Bone marrow (tissue), 2 donors: ENCODE results near the gene PLCH1.

ENCODE experiments used
- DNase-seq, 2 donors: peaks; one replicate each; lab custom pipeline; 2025; lab: John Stamatoyannopoulos, UW

Gene PLCH1

DNA sequence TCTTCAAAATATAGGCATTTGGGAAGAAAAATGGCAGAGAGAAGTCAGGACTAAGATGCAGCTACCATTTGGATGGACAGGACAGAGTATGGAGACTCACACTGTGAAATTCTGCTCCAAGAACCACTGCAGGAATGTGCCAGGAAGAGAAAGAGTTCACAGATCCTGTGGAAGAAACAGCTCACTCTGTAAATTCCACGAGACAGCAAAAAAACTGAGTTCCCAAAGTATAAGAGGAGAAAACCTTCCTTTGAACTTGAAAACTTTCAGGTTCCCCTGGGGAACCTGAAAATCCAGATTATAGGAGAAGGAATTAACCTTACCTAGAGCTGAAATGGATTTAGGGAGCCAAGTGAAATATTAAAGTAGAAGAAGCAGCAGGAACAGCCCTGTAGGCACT lies 137.1 kb downstream of the PLCH1 start:
- no peak for DNase-seq

DNA sequence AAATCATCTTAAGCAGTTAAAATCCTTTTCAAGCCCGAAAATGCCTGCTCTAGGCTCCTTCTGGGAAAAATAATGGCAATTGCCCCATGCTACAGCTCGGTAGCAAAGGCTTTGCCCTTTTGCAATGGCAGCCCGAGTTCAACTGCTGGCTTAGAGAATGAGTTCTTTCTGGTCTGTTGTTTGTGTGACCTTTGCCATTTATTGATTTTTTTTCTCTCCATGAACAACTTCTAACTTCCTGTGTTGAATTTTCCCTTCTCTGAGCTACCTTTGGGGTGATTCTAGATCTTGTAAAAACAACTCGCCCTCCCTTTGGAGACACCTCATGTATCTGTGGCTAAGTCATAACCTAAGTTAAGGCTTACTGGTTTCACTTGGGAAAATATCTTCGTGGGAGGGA lies 139.3 kb downstream of the PLCH1 start:
- DNase-seq: no peak

DNA sequence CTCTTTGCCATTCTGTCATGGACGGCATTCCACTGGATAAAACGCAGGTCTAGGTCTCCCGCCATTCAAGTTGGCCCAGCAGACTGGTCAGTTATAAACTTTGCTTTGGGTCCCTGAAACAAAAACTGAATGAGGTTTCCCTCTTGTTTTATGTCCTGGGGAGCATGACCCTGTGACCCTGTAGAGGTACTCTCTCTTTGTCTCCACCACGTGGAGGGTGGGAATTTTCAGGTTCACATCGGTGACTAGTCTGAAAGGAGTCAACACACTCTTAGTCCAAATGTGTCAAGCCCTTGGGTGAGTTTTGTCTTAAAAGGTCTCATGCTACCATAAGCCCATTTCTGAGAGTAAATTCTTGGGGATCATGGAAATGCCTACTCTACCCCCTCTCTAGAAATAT lies 139.9 kb downstream of the PLCH1 start:
- no peak for DNase-seq

DNA sequence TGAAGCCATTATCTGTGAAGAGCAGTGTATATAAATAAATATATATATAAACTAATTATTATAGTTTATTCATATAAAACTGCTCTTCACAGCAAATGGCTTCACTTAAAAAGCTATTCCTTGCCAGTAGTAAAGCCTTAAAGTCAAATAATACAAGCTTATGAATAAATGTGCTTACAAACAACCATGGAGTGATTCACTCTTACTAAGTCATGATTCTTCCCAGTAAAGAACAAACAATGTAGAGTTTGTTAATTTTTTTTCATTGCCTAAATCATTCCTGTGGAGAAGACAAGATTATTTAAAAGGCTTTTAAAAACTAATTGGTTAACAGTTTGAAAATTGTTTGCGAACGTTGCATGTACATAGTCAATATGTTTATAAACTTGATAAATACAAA lies 140.7 kb downstream of the PLCH1 start:
- no peak for DNase-seq

DNA sequence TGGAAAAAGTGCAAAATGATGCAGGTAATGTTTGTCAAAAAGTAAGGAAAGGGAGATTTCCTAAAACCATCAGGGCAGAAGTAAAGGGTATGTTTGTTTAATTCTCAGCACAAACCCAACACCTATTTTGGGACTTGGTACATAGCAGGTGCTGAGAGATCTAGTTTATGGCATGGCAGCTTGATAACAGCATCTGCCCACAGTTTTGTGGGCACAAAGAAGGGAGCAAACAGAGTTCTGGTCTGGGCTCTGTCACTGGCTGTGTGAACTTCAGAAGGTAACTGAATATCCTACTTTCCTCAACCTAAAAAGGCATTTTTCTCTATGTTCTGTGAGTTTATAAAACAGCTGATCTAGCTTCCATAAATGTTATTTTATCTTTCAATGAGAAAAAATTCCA lies 141.6 kb downstream of the PLCH1 start:
- no peak for DNase-seq

DNA sequence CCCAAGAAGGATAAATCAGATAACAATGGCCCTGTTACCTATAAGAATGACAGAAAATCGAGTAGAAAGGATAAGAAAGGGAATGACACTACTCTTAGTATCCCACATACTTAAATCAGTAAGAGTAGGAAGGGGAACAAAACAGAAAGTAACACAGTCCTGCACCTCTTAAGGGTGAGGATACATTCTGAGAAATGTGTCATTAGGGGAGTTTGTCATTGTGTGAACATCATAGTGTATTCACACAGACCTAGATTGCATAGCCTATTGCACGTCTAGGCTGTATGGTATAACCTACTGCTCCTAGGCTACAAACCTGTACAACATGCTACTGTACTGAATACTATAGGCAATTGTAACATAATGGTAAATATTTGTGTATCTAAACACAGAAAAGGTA lies 142.6 kb downstream of the PLCH1 start:
- no peak for DNase-seq

DNA sequence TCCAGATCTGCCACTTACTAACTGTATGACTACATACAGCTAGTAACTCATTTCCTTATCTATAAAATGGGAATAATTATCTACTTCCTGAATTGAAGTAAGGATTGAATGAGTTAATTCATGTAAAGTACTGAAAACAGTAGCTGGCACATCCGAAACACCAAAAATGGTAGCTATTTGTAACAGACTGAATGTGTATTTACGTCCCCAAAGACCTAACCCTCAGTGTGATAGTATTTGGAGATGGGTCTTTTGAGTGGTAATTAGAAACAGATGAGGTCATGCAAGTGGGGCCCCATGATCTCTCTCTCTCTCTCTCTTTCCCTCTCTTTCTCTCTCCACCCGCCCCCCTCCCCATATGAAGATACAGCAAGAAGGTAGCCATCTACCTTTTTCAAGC lies 146.2 kb downstream of the PLCH1 start:
- DNase-seq: no peak

DNA sequence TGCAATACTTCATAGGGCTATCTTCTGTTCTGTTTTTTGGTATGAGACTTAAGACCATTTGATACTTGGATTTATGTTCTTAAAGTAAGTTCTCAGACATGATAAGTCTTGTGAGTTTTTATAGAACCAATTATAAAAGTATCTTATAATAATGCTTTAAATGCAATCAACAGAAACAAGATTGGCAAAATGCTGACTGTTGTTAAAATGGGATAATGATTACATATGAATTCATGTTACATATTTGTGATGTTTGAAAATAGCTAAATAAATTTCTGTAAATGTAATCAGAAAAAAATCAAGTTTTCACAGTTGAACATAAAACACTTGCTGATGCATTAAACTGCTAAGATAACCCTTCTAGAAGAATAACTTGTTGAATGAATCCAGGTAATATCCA lies 148.3 kb downstream of the PLCH1 start:
- no peak for DNase-seq

DNA sequence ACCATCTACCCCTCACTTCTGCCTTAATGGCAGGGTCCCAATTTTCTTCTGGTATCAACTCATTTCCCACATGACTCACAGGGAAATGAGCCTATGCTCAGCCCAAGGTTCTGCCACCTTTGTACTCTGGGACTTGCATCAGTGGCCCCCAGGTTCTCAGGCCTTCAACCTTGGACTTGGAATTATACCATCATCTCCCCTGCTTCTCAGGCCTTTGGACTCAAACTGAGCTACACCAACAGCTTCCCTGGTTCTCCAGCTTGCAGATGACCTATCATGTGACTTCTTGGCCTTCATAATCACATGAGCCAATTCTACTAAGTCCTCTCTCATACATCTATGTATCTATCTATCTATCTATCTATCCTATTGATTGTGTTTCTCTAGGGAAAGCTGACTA lies 149.5 kb downstream of the PLCH1 start:
- DNase-seq: no peak

DNA sequence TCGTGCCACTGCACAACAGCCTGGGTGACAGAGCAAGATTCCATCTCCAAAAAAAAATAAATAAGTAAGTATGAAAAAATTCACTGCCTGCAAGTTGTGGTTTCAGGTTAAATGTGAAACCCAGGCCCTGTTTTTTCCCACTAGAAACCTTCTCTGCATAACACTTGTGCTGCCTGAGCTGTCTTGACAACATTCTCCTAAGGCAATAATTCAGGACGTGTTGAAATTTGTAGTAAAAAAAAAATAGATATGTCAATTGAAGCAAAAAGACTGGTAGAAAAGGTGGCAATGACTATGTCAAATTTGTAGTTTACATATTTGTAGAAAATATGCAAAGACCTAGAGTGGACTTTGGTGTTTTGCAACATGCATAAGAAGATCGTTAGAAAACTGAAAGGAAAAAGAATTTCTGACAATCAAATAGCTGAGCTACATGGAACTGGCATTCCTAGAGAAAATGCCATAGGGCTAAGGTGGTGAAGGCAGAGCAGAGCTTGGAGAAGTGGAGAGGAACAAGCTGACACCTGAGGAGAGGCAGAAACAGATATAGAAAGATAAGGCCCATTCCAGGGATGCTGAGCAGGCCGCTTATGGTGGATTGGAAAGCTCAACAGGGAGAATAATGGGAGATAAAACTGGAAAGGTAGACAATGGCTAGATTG lies 150.2 kb downstream of the PLCH1 start:
- no peak for DNase-seq

DNA sequence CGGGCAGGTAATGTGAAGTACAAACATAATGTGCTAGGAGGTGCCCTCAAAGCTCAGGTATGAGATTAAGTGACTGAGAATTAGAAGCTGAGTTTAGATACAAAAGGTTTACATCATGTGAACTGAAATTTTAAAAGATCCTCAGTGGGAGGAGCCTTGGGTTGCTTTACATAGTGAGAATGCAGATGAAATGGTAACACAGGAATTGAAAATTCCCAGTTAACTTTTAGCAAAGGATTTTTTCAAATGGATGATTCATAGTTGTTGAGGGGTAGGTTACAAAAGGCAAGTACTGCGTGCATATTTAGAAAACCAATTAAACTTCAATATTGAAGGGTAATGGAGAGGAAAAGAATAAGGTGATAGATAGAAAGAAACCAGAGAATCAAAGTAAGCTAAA lies 157.3 kb downstream of the PLCH1 start:
- no peak for DNase-seq

DNA sequence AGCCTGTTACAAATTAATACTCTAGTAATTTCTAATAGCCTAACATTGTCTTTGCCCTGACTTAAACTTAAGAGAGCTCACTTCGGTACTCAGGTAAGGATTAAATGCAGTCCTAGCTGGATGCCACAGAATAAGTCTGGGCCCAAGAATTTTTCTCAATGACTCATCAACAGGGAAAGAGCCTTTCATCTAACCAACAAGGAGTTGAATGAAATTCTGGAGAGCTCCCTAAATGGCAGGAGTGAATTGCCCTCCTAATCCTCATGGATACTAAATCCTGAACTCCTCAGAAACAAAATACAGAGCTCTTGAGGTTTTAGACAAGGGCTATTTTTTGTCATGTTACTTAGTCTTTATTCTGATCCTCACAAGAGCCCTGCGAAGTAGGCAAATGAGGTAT lies 159.5 kb downstream of the PLCH1 start:
- no peak for DNase-seq

DNA sequence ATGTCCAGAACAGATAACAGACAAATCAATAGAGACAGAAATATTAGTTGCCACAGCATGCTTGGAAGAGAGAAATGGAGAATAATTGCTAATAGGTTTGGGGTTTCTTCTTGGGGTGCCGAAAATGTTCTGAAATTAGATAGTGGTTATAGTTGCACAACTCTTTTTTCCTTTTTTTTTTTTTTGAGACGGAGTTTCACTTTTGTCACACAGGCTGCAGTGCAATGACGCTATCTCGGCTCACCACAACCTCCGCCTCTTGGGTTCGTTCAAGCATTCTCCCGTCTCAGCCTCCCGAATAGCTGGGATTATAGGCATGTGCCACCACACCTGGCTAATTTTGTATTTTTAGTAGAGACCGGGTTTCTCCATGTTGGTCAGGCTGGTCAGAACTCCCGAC lies 163.3 kb downstream of the PLCH1 start:
- DNase-seq: no peak

DNA sequence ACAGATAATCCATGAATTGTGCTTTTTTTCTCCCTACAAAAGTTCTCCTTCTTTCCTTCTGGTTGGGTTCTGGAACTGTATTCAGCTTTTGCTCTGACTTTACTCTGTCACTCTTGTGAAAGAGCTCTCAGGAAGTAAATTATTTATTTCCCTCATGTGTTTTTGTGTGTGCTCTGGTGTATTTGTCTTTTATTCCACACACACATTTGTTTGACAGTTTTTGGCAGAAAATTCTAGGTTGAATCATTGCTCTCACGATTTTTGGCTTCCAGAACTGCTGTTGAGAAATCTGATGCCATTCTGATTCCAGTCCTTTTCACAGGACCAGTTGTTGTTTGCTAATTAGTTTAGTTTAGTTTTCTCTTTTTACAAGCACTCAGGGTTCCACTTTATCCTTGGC lies 172.8 kb downstream of the PLCH1 start:
- no peak for DNase-seq

DNA sequence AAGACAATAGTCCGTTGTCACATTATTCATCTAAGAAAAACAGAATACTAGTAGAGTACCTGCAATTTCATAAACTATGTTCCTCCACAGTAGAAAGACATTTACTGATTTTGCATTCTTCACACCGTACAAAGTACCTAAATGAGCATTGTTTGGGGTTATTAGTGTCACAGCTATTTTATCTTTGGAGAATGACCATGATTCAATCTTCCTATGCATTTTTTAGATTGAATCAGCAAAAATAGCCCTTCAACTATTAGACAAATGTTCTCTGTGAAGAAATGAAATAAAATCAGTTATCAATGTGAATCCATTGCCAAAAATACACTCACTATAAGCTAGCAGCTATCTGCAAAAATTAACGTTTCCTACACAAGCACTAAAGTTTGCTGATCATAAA lies 176.6 kb downstream of the PLCH1 start:
- no peak for DNase-seq

DNA sequence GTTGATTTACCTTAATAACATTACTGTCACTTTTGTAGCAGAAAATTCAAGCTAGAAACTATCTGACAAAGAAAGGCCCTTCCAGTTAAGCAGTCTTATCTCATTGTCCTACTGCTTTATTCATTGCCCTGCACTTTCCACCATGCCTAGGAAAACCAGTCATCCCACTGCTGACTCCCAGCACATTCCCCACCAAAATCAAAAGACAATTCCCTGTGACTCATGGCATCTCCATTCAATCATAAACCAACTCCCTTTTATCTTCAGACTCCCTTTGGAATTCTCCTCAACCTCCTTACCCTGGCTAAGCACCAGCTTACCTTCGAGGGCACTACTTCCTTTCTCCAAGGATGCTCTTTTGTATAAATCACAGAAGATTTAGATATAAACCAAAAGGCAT lies 184.3 kb downstream of the PLCH1 start:
- DNase-seq: no peak

DNA sequence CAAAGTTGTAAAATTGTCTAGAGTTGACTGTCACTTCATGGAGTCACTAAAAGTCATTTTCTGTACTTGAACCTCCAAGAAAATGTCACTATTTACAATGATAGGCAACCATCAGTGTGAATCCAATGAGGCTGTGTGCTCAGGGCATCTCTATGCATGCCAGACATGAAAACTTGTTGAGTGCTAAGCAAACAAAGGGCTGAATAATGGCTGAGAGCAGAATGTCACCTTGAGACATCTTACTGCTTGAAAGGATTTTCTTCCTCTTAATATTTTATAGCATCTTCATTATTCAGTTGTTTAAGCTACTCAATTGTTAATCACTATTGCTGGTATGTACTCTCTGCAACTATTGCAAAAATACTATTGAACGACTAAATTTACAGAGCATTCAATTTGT lies 184.7 kb downstream of the PLCH1 start:
- DNase-seq: no peak

DNA sequence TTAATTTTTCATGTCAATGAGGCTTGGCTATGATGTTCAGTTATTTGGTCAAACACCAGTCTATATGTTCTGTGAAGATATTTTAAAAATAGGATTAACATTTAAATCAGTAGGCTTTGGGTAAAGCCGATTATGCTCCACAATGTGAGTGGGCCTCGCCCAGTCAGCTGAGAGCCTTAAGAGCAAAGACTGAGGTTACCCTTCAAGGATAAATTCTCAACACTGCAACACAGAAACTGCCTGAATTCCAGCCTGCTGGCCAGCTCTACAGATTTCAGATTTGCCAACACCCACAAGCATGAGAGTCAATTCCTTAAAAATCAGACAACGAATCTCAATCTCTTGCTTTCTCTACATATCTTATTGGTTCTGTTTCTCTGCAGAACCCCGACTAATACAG lies 188.3 kb downstream of the PLCH1 start:
- no peak for DNase-seq

DNA sequence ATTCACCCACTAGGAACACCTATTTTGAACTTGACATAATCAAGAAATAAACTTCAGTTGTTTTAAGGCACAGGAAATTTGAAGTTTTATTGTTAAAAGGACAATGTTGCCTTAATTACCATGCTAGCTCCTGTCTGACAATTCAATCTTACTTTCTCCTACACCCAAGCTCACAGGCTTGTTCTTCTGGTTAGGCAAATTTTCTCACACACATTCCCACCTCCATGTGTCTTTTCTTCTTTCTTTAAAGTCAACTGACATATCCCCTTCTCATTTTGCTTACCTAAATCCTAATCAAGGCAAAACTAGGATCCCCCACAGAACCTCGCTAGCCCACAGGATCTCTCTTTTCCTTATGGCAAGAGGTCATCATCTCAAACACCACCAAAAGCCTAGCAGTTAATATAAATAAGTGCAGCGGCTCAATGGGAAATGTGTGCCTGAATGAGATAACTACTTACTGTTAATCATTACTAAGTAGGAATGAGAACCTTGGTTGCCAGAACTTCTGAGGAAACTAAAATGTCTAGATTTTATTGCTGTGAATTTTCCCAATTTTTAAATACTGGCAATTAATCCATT lies 189.3 kb downstream of the PLCH1 start:
- no peak for DNase-seq

DNA sequence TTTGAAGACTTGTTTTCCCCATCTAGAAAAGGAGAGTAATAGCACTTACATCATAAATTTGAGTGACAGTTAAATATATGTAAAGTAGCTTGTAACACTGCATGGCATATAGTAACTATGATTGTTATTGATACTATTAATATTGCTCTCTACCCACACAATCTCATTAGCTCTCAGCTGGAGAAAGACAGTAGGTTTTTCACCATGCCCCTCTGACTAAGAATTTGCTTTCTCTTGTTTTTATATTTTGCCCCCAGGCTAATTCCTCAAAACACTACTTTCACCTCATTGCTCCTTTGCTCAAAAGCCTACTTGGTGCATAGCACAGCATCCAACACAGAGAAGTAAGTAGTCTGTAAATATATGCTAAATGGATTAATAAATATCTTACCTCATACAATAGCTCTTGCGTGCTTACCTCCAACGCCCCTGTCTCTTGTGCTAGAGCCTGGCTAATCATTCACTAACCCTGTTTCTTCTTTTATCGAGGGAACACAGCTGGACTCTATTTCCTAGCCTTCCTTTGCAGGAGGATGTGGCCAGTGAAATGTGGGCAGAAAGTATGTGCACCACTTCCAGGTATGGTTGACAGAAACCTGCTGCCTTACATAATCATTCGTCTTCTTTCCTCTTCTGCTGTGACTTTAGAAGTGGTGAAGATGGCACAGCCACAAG lies 190.0 kb downstream of the PLCH1 start:
- DNase-seq: peak in 1 of 2 donors; percentile 90

DNA sequence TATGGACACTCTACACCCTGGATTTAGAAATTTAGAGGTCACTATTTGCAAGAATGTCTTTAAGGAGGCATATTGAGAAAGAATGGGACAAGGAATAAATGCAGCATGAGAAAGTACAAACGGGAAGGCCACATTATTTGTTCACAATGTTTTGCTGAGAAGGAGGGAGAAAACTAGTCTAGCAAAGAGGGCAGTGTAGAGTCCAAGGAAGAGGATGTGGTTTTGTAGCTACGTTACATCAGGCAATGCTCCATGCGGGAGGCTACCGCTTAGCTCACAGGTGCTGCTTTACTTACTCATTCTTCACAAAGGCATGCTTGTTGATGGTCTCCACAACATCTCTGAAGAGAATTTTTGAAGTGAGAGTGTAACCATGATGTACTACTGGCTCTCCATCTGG lies 191.1 kb downstream of the PLCH1 start:
- no peak for DNase-seq

DNA sequence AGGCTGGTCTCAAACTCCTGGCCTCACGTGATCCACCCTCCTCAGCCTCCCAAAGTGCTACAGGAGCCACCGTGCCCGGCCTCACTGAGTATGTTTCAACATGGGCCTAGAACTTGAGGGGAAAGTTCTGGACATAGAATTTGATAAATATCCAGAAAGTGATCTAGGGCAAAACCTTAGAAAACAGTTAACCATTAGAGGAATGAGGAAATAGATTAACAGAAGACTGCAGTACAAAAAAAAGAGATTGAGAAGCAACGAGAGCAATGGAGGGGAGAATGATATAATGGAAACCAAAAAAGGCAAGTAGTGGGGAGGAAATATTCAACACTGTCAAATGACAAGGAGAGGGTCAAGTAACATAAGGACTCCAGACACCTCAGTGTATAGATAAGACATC lies 191.5 kb downstream of the PLCH1 start:
- DNase-seq: no peak

DNA sequence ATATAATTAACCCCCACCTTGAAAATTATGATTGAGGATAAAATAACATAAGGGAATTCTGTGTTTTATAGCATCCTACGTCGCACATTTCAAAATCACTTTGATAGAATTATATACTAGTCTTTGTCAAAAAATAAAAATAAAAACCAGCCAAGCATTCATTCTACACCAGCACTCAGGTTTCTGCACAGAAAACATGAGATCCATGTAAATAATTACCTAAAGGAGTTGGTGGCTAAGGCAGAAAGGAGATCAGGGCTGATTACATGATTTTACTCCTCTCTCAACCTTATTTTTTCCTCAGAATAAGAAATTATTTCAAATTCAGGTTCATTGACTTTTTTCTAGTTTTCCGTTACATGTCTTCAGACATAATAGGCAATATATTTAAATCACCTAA lies 194.5 kb downstream of the PLCH1 start:
- no peak for DNase-seq

DNA sequence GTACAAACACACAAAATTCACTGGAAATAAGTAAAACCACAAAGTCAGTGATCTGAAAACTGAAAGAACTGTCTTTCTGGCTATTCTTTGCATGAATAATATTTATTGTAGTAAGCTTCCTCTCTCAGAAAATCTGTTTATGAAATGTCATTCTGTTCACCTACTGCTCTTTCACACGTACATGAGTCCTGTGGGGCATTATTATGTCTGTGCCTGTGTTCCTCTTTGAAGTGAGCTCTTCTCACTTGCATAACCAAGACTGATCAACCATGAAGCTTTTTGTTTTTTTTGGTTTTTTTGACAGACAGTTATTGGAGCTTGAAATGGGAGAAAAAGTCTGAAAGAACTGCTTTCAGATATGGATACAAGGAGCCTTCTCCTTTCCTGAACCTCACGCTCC lies 195.8 kb downstream of the PLCH1 start:
- no peak for DNase-seq
